IMR-90 (cell line): Measurements from ENCODE around the gene F5. TPM values are rescaled to one million over a fixed set of nuclear protein-coding genes. Genes with fewer than 3 reads are reported as not detected.

ENCODE experiments used
- ATAC-seq: fragments of 200-7000 bp; cut with Tn5 transposase; 2 replicates; pipeline ENCODE4 v1.9.1; 2020; ENCODE audit warnings: low read depth, mild to moderate bottlenecking, moderate library complexity
- BruUV-seq: library from RNA; stranded (reverse); fragments of 400-500 nt; replicated peaks from 2 replicates; lab custom pipeline; 2021; lab: Mats Ljungman, UMichigan
- CTCF ChIA-PET: fragments of 300-600 bp; formaldehyde crosslinking; extraction: SDS; loops from one replicate; lab custom pipeline; 2021; ENCODE audit warnings: antibody characterized with exemption; lab: Yijun Ruan, JAX
- POLR2A ChIA-PET: fragments of 300-600 bp; sonication (Branson Sonifier 250); formaldehyde crosslinking; loops from one replicate; lab custom pipeline; 2022; ENCODE audit warnings: antibody characterized with exemption; ENCODE audit not compliant: unreplicated experiment; lab: Charles Lee
- DNase-seq: peaks from one replicate; pipeline ENCODE4 v3.0.0; 2013
- H2AFZ ChIP-seq: replicated peaks from 2 replicates; pipeline ENCODE3; 2013; ENCODE audit warnings: low read length, mild to moderate bottlenecking; ENCODE audit not compliant: poor library complexity
- H2AK5ac ChIP-seq: 2 replicates; pipeline ENCODE4 v1.6.1; 2013; ENCODE audit warnings: low read depth, low read length, inconsistent platforms
- H2AK9ac ChIP-seq: replicated peaks from 2 replicates; pipeline ENCODE3; 2013; ENCODE audit warnings: mild to moderate bottlenecking, low read depth, low read length, moderate library complexity; ENCODE audit not compliant: poor library complexity
- H2BK120ac ChIP-seq: 2 replicates; pipeline ENCODE4 v1.6.1; 2013; ENCODE audit warnings: low read depth, low read length, inconsistent platforms
- H2BK15ac ChIP-seq: 3 replicates; pipeline ENCODE4 v1.6.1; 2013; ENCODE audit warnings: low read depth, low read length, inconsistent platforms
- H2BK20ac ChIP-seq: 2 replicates; pipeline ENCODE4 v1.6.1; 2013; ENCODE audit warnings: low read depth, mild to moderate bottlenecking, inconsistent platforms, low read length, moderate library complexity
- H2BK5ac ChIP-seq: 2 replicates; pipeline ENCODE4 v1.6.1; 2013; ENCODE audit warnings: mild to moderate bottlenecking, low read depth, low read length, inconsistent platforms; ENCODE audit not compliant: poor library complexity, severe bottlenecking
- H3K14ac ChIP-seq: replicated peaks from 2 replicates; pipeline ENCODE4 v1.6.1; 2013; ENCODE audit warnings: low read depth, low read length, inconsistent platforms
- H3K18ac ChIP-seq: 2 replicates; pipeline ENCODE4 v1.6.1; 2013; ENCODE audit warnings: low read depth, low read length, control low read depth
- H3K23ac ChIP-seq: 2 replicates; pipeline ENCODE4 v1.6.1; 2013; ENCODE audit warnings: low read depth, low read length, inconsistent platforms
- H3K27ac ChIP-seq: 2 replicates; pipeline ENCODE4 v1.5.1; 2013; ENCODE audit warnings: mild to moderate bottlenecking, control low read depth, low read length; ENCODE audit not compliant: insufficient read depth
- H3K27me3 ChIP-seq: 2 replicates; pipeline ENCODE4 v1.6.1; 2013; ENCODE audit warnings: low read length; ENCODE audit not compliant: control insufficient read depth, insufficient read depth
- H3K36me3 ChIP-seq: 2 replicates; pipeline ENCODE4 v1.6.1; 2013; ENCODE audit warnings: low read length, mixed read lengths; ENCODE audit not compliant: control insufficient read depth, insufficient read depth
- H3K4ac ChIP-seq: 2 replicates; pipeline ENCODE4 v1.6.1; 2013; ENCODE audit warnings: low read depth, low read length, inconsistent platforms
- H3K4me1 ChIP-seq: 2 replicates; pipeline ENCODE4 v1.6.1; 2013; ENCODE audit warnings: low read length, mixed read lengths; ENCODE audit not compliant: control insufficient read depth, insufficient read depth
- H3K4me2 ChIP-seq: 2 replicates; pipeline ENCODE4 v1.6.1; 2013; ENCODE audit warnings: low read depth, mild to moderate bottlenecking, control low read depth, low read length, moderate library complexity
- H3K4me3 ChIP-seq: 2 replicates; pipeline ENCODE4 v1.5.1; 2013; ENCODE audit warnings: low read depth, mild to moderate bottlenecking, control low read depth, low read length, moderate library complexity; ENCODE audit not compliant: insufficient read depth
- H3K56ac ChIP-seq: 2 replicates; pipeline ENCODE4 v1.6.1; 2013; ENCODE audit warnings: low read length, inconsistent platforms; ENCODE audit not compliant: insufficient read depth; ENCODE audit errors: extremely low read depth
- H3K79me1 ChIP-seq, 2 experiments: 2 replicates each; pipeline ENCODE4 v1.6.1; 2013; ENCODE audit warnings: low read length in 2 of 2, inconsistent platforms in 1 of 2, low read depth in 1 of 2
- H3K9ac ChIP-seq: 2 replicates; pipeline ENCODE4 v1.6.1; 2013; ENCODE audit warnings: low read depth, low read length, control low read depth
- H3K9me1 ChIP-seq: 2 replicates; pipeline ENCODE4 v1.6.1; 2013; ENCODE audit warnings: low read length, inconsistent platforms; ENCODE audit not compliant: insufficient read depth
- H3K9me3 ChIP-seq: 2 replicates; pipeline ENCODE4 v1.6.1; 2013; ENCODE audit warnings: low read length; ENCODE audit not compliant: control insufficient read depth, insufficient read depth
- H4K20me1 ChIP-seq: 2 replicates; pipeline ENCODE4 v1.6.1; 2013; ENCODE audit warnings: low read length, inconsistent platforms; ENCODE audit not compliant: insufficient read depth
- H4K5ac ChIP-seq: 2 replicates; pipeline ENCODE4 v1.6.1; 2013; ENCODE audit warnings: mild to moderate bottlenecking, low read depth, low read length, control low read depth
- H4K8ac ChIP-seq, 2 experiments: 2 replicates each; pipeline ENCODE4 v1.6.1; 2013; ENCODE audit warnings: low read depth in 2 of 2, low read length in 2 of 2, control low read depth in 1 of 2, inconsistent platforms in 1 of 2
- H4K91ac ChIP-seq: 2 replicates; pipeline ENCODE4 v1.6.1; 2013; ENCODE audit warnings: low read depth, low read length, inconsistent platforms; ENCODE audit not compliant: insufficient read depth
- CEBPB ChIP-seq: IDR thresholded peaks from 2 replicates; pipeline ENCODE4 v1.6.1; 2012; ENCODE audit warnings: low read depth, low read length, improper control_type of control experiment
- MAZ ChIP-seq: IDR thresholded peaks from 2 replicates; pipeline ENCODE4 v1.6.1; 2012; ENCODE audit warnings: low read depth, mild to moderate bottlenecking, low read length, improper control_type of control experiment, moderate library complexity, borderline replicate concordance
- dilution Hi-C: fragments of 300-500 bp; cut with HindIII; formaldehyde crosslinking; loops from one replicate; pipeline ENCODE4 v1.14.3; 2018; ENCODE audit warnings: low sequenced_read_pairs; ENCODE audit not compliant: unreplicated experiment
- in situ Hi-C: fragments of 300-500 bp; cut with MboI; formaldehyde crosslinking; loops from 3 replicates; pipeline ENCODE4 v1.14.3; 2019; ENCODE audit warnings: low sequenced_read_pairs, inconsistent platforms, mixed read lengths
- intact Hi-C: fragments of 100-400 bp; cut with micrococcal nuclease; formaldehyde crosslinking; loops from 2 replicates; pipeline ENCODE4 v1.10.0; 2022
- polyA plus RNA-seq, 3 experiments: library from polyadenylated mRNA; depleted of rRNA; stranded (reverse); fragments of >200 nt; gene quantifications; 2 replicates each; pipeline ENCODE4 v1.2.3, GENCODE V29; 2012; ENCODE audit warnings: low replicate concordance in 1 of 3
- total RNA-seq: library from RNA; depleted of rRNA; stranded (reverse); fragments of >200 nt; gene quantifications from 2 replicates; pipeline ENCODE4 v1.2.3, GENCODE V29; 2012
- TF ChIP-seq, protein P1 (sequence below): conservative IDR thresholded peaks from 2 replicates; pipeline ENCODE4 v1.5.1; 2012; ENCODE audit warnings: mild to moderate bottlenecking, low read depth, low read length, improper control_type of control experiment

F5 gene
- total and polyA plus RNA-seq, 2 of the 4 experiments (the other 2 are of a cell fraction) = not detected

DNA sequence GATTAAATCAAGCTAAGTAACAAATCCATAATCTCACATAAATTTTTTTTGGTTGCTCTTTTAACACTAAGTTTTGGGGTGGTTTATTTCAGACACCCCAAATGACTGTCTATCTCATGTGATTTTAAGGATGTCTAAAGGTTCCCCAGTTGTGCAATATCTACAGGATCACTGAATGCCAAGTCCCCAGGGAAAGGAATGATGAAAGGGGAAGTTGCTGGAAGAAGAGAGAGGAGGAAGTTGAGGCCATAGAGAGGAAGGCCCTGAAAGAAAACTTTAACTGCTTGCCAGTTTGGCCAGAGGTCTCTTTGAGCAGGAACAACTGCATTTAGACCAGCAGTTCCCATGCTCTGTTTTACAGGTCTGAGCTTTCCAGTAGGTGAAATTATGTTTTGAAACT is 73.1 kb downstream of the F5 start:
- TF ChIP-seq, protein P1, sequence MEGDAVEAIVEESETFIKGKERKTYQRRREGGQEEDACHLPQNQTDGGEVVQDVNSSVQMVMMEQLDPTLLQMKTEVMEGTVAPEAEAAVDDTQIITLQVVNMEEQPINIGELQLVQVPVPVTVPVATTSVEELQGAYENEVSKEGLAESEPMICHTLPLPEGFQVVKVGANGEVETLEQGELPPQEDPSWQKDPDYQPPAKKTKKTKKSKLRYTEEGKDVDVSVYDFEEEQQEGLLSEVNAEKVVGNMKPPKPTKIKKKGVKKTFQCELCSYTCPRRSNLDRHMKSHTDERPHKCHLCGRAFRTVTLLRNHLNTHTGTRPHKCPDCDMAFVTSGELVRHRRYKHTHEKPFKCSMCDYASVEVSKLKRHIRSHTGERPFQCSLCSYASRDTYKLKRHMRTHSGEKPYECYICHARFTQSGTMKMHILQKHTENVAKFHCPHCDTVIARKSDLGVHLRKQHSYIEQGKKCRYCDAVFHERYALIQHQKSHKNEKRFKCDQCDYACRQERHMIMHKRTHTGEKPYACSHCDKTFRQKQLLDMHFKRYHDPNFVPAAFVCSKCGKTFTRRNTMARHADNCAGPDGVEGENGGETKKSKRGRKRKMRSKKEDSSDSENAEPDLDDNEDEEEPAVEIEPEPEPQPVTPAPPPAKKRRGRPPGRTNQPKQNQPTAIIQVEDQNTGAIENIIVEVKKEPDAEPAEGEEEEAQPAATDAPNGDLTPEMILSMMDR = no peak
- peak; percentile 59 for TF ChIP-seq CEBPB
- TF ChIP-seq MAZ = no peak
- H3K56ac ChIP-seq = no peak overlapping the region
- no peak overlapping the region for H3K14ac ChIP-seq
- no peak overlapping the region for H2AK9ac ChIP-seq
- H3K9ac ChIP-seq = no peak overlapping the region
- ATAC-seq (no peak), DNase-seq (no peak)
- no peak overlapping the region for H3K4ac ChIP-seq
- no peak overlapping the region for H3K23ac ChIP-seq
- H3K9me1 ChIP-seq = no peaks in the 10 kb centered on the region
- H4K8ac ChIP-seq = no peak overlapping the region
- H4K91ac ChIP-seq = no peak overlapping the region
- no peak overlapping the region for H2BK120ac ChIP-seq
- no peak overlapping the region for H3K18ac ChIP-seq
- dilution Hi-C loops = no loop called here
- ChIA-PET POLR2A (no interaction called here), CTCF (interaction anchor here (0.8 kb wide), 1 partner anchor 864 kb away, joined by 3 read pairs; no protein-coding TSS in a partner anchor)
- H3K27me3 ChIP-seq = no peaks in the 10 kb centered on the region; the same call in 1 of the 2 replicates
- H2BK5ac ChIP-seq = no peak overlapping the region
- no peaks in the 10 kb centered on the region for H4K20me1 ChIP-seq
- no peaks in the 10 kb centered on the region for H3K4me1 ChIP-seq
- H2AK5ac ChIP-seq = no peak overlapping the region
- no peak overlapping the region for H2BK15ac ChIP-seq
- H4K5ac ChIP-seq = no peak overlapping the region
- H2BK20ac ChIP-seq = no peak overlapping the region
- no peaks in the 10 kb centered on the region for H3K9me3 ChIP-seq
- in situ Hi-C loops = no loop called here
- H3K79me1 ChIP-seq = no peaks in the 10 kb centered on the region
- no peak overlapping the region for H2AFZ ChIP-seq
- H3K4me3 ChIP-seq = no peak overlapping the region
- H3K36me3 ChIP-seq = no peaks in the 10 kb centered on the region
- no peak overlapping the region for H3K27ac ChIP-seq
- no peak overlapping the region for H3K4me2 ChIP-seq
- intact Hi-C loops = no loop called here
- no TSS peak for BruUV-seq
